Chondrocyte (in vitro differentiated cells): ENCODE measurements around the gene ARHGEF18. TPM values are rescaled to one million over a fixed set of nuclear protein-coding genes. Genes with fewer than 3 reads are reported as not detected.

Experiments
- total RNA-seq: library from RNA; stranded (reverse); gene quantifications from 3 replicates; pipeline ENCODE4 v1.2.1, GENCODE V29; 2021

ARHGEF18 gene
- total RNA-seq, 1 donor from 2014 or later = 36.4 TPM

Other genes with a start within 250 kb of the ARHGEF18 start
- gene INSR, start 54.5 kb upstream of the ARHGEF18 start, total RNA-seq = 19.5 to 32.5 TPM (median 30.9 TPM) in 3 replicates
- 1.7 to 2.6 TPM (median 2.3 TPM) in 3 replicates for gene PEX11G, start 140.1 kb downstream of the ARHGEF18 start, total RNA-seq
- gene ZNF358, start 167.2 kb downstream of the ARHGEF18 start, total RNA-seq = 72.8 to 78.9 TPM (median 78.1 TPM) in 3 replicates
- 25.9 to 27.9 TPM (median 27.8 TPM) in 3 replicates for gene MCOLN1, start 173.7 kb downstream of the ARHGEF18 start, total RNA-seq
- gene PNPLA6, start 186.8 kb downstream of the ARHGEF18 start, total RNA-seq = 78.1 to 97.9 TPM (median 87.9 TPM) in 3 replicates
- gene CAMSAP3, start 246.9 kb downstream of the ARHGEF18 start, total RNA-seq = 0.41 to 0.42 TPM in 2 of 3 replicates, not detected in the other